DLD1 (cell line): ENCODE data around the gene RUSC2.

Source experiments
- in situ Hi-C: cut with HindIII; loops from 2 replicates; pipeline ENCODE4 v1.10.0; 2017; ENCODE audit warnings: low sequenced_read_pairs

Gene RUSC2, protein sequence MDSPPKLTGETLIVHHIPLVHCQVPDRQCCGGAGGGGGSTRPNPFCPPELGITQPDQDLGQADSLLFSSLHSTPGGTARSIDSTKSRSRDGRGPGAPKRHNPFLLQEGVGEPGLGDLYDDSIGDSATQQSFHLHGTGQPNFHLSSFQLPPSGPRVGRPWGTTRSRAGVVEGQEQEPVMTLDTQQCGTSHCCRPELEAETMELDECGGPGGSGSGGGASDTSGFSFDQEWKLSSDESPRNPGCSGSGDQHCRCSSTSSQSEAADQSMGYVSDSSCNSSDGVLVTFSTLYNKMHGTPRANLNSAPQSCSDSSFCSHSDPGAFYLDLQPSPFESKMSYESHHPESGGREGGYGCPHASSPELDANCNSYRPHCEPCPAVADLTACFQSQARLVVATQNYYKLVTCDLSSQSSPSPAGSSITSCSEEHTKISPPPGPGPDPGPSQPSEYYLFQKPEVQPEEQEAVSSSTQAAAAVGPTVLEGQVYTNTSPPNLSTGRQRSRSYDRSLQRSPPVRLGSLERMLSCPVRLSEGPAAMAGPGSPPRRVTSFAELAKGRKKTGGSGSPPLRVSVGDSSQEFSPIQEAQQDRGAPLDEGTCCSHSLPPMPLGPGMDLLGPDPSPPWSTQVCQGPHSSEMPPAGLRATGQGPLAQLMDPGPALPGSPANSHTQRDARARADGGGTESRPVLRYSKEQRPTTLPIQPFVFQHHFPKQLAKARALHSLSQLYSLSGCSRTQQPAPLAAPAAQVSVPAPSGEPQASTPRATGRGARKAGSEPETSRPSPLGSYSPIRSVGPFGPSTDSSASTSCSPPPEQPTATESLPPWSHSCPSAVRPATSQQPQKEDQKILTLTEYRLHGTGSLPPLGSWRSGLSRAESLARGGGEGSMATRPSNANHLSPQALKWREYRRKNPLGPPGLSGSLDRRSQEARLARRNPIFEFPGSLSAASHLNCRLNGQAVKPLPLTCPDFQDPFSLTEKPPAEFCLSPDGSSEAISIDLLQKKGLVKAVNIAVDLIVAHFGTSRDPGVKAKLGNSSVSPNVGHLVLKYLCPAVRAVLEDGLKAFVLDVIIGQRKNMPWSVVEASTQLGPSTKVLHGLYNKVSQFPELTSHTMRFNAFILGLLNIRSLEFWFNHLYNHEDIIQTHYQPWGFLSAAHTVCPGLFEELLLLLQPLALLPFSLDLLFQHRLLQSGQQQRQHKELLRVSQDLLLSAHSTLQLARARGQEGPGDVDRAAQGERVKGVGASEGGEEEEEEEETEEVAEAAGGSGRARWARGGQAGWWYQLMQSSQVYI (N-terminal part only)

GRCh38 chr9:35489313-35490154 is at the start of gene RUSC2:
Gene RUSC2 (plus strand): TSS chr9:35490111. CDS start chr9:35546522, 56,411 bp downstream.
- in situ Hi-C loops, result no loop called here

DNA sequence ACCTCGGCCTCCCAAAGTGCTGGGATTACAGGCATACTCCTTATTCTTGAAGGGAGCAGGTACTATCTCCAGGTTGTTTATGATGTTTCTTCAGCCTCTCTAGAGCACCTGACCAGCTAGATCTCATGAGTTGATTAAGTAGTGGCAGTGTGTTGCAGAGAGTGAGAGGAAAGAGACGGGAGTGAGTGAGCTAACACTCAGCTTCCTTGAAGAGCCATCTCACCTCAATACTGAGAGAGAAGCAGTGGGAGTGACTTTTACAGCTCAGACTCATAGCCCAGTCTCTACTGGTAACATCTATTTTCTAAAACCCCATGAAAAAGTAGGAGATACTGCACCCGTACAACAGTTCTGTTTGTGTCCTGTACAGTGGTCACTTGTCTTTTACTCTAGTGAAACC is 43.9 kb upstream of the RUSC2 start:
- in situ Hi-C loops, result no loop called here

DNA sequence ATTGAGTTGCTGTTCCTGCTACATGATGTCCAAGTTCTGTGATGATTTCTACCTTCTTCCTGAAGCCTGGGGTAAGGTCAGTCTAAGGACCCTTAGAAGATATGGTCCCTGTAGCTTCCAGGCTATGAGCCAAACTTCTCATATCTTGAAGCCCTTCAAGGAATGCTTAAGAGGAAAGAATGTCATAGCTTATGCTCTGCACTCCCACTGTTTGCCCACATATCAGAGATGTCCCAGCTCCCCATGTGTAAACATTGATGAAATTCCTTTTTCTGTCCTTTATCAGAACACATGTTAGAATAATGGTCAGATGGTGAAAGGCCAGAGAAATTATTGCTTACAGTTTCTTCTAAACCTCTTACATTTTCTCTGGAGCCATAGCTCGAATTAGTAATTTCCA is 41.4 kb upstream of the RUSC2 start:
- in situ Hi-C loops, result no loop called here

- in situ Hi-C loops, result no loop called here
Measured at GRCh38 chr9:35452481-35452880, 37.4 kb upstream of the RUSC2 start.

DNA sequence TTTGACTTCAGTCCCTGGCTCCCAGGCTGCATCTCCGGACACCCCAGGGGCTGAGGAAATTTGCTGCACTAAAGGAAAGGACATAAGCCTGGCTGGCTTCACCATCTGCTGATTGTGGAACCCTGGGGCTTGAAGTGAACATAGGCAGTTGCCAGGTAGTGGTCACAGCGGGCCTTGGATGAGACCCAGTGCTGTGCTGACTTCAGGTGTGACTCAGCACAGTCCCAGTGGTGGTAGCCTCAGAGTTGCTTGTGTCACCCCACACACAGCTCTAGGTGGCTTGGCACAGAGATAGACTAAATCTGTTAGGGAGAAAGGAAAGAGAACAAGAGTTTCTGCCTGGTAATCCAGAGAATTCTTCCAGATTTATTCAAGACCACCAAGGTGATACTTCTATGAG is 36.1 kb upstream of the RUSC2 start:
- in situ Hi-C loops, result no loop called here

GRCh38 chr9:35464141-35465025 is 25.5 kb upstream of the RUSC2 start:
- in situ Hi-C loops, result no loop called here

DNA sequence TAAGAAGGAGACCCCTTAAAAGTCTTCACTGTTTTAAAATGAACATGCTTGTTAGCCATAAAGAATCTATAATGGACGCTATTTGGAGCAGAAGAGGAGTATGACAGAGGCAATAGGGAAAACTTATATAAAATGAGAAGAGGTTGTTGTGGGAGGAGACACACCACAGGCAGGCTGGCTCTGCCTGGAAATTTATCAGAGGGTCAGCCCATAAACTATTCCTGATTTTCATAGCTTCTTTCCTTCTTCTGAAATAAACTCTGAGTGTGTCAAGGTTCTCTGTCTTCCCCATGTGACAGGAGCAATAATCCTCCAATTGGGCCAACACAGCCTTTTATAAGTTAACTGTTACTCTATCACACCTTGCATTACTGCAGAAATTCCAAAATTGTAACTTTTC is 19.6 kb upstream of the RUSC2 start:
- in situ Hi-C loops, result no loop called here

DNA sequence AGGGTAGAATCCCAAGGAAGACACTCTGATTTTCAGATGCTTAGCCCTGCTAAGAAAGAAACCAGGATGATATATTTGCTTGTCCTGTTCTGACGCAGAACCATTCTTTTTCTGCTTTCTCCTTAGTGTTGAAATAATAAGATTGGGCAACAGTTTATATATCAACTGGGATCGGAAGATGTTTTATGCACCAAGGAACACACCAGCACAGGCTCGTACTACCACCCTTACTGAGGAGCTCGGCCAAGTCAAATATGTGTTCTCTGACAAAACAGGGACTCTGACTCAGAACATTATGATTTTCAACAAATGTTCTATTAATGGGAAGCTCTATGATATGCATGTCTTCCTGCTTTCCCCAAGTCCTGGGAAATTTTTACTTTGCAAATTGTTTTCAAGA is 19.0 kb upstream of the RUSC2 start:
- in situ Hi-C loops, result no loop called here

DNA sequence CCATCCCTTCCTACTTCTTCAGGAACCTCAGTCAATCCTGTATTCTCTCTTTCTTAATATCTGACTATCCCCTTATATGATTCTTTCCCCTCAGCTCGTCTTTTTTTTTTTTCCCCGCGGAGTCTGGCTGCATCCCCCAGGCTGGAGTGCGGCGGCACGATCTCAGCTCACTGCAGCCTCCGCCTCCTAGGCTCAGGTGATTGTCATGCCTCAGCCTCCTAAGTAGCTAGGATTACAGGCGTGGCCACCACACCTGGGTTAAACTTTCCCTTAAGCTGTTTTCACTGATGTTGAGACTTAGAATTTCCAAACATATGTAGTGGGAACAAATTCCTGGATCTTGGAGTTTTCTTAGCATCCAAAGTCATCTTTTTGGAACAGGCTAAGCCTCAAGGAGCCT is 13.3 kb upstream of the RUSC2 start:
- in situ Hi-C loops, result loop anchor here (5.0 kb wide), 1 partner anchor 76 kb away; no protein-coding TSS in a partner anchor

DNA sequence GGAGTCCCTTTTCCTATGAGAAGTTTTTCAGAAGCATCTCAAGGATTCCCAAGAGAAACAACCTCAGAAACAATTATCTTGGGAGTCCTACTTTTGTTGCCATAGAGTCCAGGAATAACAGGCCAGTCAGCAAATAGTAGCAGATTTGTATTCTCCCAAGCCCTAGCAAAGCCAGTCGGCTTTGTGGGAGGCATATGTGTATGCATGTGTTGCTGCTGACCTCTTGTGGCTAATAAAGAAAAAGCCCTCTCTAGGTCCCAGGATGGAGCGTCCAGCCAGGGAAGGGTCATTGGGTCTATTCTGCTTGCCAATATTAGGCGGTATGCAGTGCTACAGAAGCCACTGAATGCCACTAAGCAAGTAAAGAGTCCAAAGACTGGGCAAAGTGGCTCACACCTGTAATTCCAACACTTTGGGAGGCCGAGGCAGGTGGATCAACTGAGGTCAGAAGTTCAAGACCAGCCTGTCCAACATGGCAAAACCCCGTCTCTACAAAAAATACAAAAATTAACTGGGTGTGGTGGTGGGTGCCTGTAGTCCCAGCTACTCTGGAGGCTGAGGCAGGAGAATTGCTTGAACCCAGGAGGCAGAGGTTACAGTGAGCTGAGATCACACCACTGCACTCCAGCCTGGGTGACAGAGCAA is 12.6 kb upstream of the RUSC2 start:
- in situ Hi-C loops, result loop anchor here (5.0 kb wide), 1 partner anchor 75 kb away; no protein-coding TSS in a partner anchor

GRCh38 chr9:35478871-35479270 is 11.0 kb upstream of the RUSC2 start:
- in situ Hi-C loops, result loop anchor here (5.0 kb wide), 1 partner anchor 73 kb away; no protein-coding TSS in a partner anchor

DNA sequence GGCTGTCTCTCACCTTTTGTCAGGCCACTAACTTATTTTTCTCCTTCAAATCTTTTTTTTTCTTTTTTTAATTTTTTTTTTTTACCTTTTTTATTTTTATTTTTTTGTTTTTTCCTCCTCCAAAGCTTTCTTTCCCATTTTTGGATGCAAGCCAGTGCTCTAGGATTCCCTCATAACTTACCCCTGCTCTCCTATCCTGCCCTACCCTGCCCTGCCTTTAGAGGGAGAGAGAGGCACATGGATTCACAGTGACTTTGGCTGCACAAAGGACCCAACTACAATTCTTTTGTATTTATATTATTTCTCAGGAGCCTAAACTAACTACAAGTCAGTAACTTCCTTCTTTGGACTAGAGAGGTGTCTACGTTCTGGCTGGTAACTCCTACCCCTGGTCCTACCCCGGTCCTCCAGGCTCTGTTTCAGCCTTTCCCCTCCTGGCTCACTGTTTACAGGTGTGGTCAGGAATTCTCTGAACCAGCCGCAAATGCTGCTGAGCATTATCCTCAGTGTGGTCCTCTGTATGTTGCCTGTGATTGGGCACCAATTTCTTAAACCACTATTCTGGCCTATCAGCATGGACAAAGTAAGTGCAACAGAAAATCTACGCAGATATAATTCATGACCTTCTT is 8.4 kb upstream of the RUSC2 start:
- in situ Hi-C loops, result no loop called here

- in situ Hi-C loops, result no loop called here
Measured at GRCh38 chr9:35482071-35482470, 7.8 kb upstream of the RUSC2 start.

- in situ Hi-C loops, result no loop called here
Measured at GRCh38 chr9:35484406-35484805, 5.5 kb upstream of the RUSC2 start.

DNA sequence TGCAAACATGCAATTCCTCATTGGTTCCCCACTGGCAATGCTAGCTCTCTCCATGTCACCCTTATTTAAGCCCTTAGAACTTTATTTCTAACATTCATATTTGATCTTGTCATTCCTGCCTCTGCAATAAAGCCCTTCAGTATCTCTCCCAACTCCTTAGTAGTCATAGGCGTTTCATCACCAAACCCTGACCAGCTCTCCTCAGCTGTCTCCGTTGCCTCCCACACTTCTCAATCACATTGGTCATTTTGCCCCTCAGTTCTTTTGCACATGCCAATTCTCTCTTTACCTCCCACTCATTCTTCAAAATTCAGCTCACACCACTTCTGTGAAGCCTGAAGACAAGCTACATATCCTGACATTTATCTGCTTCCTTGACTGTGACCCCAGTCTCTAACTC is 2.8 kb upstream of the RUSC2 start:
- in situ Hi-C loops, result no loop called here

- in situ Hi-C loops, result no loop called here
Measured at GRCh38 chr9:35488021-35488420, 1.9 kb upstream of the RUSC2 start.

DNA sequence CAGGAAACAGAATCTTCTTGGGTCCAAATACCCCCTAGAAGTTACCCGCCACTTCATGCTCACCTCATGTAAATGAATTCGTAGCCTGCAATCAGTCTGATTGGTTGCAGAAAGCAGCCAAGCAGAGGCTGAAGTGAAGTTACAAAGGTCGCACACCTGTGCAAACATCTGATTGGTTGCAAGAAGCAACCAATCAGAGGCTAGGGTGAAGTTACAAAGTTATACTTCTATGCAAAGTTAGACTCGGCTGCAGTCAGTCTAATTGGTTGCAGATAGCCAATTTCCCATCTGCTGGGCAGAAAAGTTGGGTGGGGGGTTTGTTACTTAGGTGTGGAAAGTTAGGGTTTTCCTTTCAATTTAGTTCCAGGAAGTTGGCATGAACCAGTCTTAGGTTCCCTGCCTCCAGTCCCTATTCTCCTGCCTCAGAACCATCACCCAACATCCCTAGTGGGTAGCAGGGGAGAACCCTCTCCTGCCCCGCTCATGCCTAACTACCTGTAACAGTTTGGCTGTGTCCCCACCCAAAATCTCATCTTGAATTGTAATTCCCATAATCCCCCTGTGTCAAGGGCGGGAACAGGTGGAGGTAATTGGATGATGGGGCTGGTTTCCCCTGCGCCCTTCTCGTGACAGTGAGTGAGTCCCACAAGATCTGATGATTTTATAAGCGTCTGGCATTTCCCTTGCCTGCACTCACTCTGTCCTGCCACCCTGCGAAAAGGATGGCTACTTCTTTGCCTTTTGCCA is 1.2 kb upstream of the RUSC2 start:
- in situ Hi-C loops, result no loop called here
